Psoas muscle (tissue), 8 donors: Measurements from ENCODE around the gene RPS17. TPM values are rescaled to one million over a fixed set of nuclear protein-coding genes. Genes with fewer than 3 reads are reported as not detected.
"Not testable (repeated sequence)": the region's sequence is repeated elsewhere in the genome, so short reads cannot be mapped to it uniquely, and the experiment has no call there.

Experiments used
- ATAC-seq, 4 donors: fragments of 200-7000 bp; cut with Tn5 transposase; one replicate each; pipeline ENCODE4 v1.9.1; 2020; ENCODE audit warnings: moderate library complexity in 3 of 4, mild to moderate bottlenecking in 2 of 4
- DNase-seq, 2 donors: peaks; one replicate each; pipeline ENCODE4 v3.0.0-alpha.2; 2020
- H3K27ac ChIP-seq: fragments of 200-600 bp; one replicate; pipeline ENCODE4 v1.8.0; 2022
- H3K27me3 ChIP-seq, 3 donors: fragments of 200-600 bp in 1 of 3; one replicate each; pipeline versions ENCODE4 v1.6.1 to v1.8.0; 2013 to 2022; ENCODE audit warnings: low read length in 2 of 3, mild to moderate bottlenecking in 2 of 3, moderate library complexity in 1 of 3; ENCODE audit not compliant: insufficient read depth in 3 of 3
- H3K36me3 ChIP-seq, 2 donors: fragments of 200-600 bp in 1 of 2; one replicate each; pipeline versions ENCODE4 v1.6.1 to v1.8.0; 2013 to 2022; ENCODE audit warnings: low read depth in 1 of 2, mild to moderate bottlenecking in 1 of 2, moderate library complexity in 1 of 2; ENCODE audit not compliant: insufficient read depth in 1 of 2
- H3K4me1 ChIP-seq: fragments of 200-600 bp; one replicate; pipeline ENCODE4 v1.8.0; 2022
- H3K4me3 ChIP-seq: fragments of 200-600 bp; one replicate; pipeline ENCODE4 v1.8.0; 2022; ENCODE audit warnings: mild to moderate bottlenecking
- H3K9me3 ChIP-seq: fragments of 200-600 bp; one replicate; pipeline ENCODE4 v1.8.0; 2022
- CTCF ChIP-seq: fragments of 200-600 bp; IDR thresholded peaks from one replicate; pipeline ENCODE4 v1.8.0; 2022; ENCODE audit warnings: antibody characterized with exemption
- WGBS, 3 donors: extraction: QIAGEN DNeasy Blood & Tissue Kit; methylation state at CpG; one replicate each; pipeline versions ENCODE4 v1.1.6 to v1.1.7; 2013; 5-methylcytosine and 5-hydroxymethylcytosine counted together
- intact Hi-C, 2 donors: fragments of 100-400 bp; cut with DNase I; formaldehyde crosslinking; loops; one replicate each; pipeline versions ENCODE4 v1.11.0 to v1.14.2; 2022
- polyA plus RNA-seq, 3 donors: library from polyadenylated mRNA; stranded (reverse); fragments of 200-250 nt; gene quantifications; one replicate each; pipeline ENCODE4 v1.2.3, GENCODE V29; 2013
- total RNA-seq, 4 donors: library from RNA; stranded (reverse); fragmentation: NEBNext Ultra II Directional in 2 of 4; extraction: Animal tissue kit (Norgen Biotek cat#: 25700) in 2 of 4; gene quantifications; one replicate each; pipeline versions ENCODE4 v1.2.1 to v1.2.4, GENCODE V29; 2021 to 2023
- donor health status: healthy with polysubstance abuse.
- donor health status: DM: no; HTN: no; CAD: no; lungs with moderate emphysema.
- donor health status: Bipolar disorder and iron deficiency.
- donor health status: healthy.
- donor health status: DM: yes; HTN: yes; CAD: no.
- donor health status: DM: no; HTN: no; CAD: no.
- donor health status: DM: no; HTN: no; CAD: no.
- donor health status: DM: yes; HTN: yes; CAD: no.

The RPS17 gene
- total and polyA plus RNA-seq, 7 donors = 724 to 3,349 (median 1,041) TPM

GRCh38 chr15:82537351-82537908 lies 2.8 kb downstream of the RPS17 start:
- H3K9me3 ChIP-seq = no peaks in the 10 kb centered on the region
- intact Hi-C loops = loop anchor here in 1 of 2 donors (10.0 kb wide), 1 partner anchor 447 kb away; the partner anchor contains the start of gene RAMAC
- no peak for ATAC-seq
- H3K27ac ChIP-seq = peak overlapping the region; percentile 17
- H3K4me3 ChIP-seq = peak overlapping the region; percentile 4
- H3K36me3 ChIP-seq = peaks cover 20 to 65% of the 10 kb centered on the region in 2 donors
- peaks cover 21% of the 10 kb centered on the region for H3K4me1 ChIP-seq
- TF ChIP-seq CTCF = no peak
- no peaks in the 10 kb centered on the region for H3K27me3 ChIP-seq
- no peak for DNase-seq
- WGBS, 3 donors = 82 to 85% (median 84%) methylated on average over 4 of the region's 4 CpGs

GRCh38 chr15:82536409-82537350 lies 3.6 kb downstream of the RPS17 start:
- Histone ChIP-seq H3K9me3 (no peaks in the 10 kb centered on the region), H3K27ac (peak overlapping the region; percentile 23), H3K27me3 (no peaks in the 10 kb centered on the region), H3K4me3 (peak overlapping the region; percentile 4), H3K4me1 (peaks cover 21% of the 10 kb centered on the region), H3K36me3 (peaks cover 20 to 66% of the 10 kb centered on the region in 2 donors)
- intact Hi-C loops = loop anchor here in 1 of 2 donors (10.0 kb wide), 1 partner anchor 448 kb away; the partner anchor contains the start of gene RAMAC
- ATAC-seq = peak in 1 of 4 donors; percentile 53
- DNase-seq = no peak
- TF ChIP-seq CTCF = no peak
- 57 to 65% (median 59%) methylated on average over 11 of the region's 11 CpGs for WGBS, 3 donors

- no peak for DNase-seq
- peak in 1 of 4 donors; percentile 25 for ATAC-seq
- Histone ChIP-seq H3K27me3 (no peaks in the 10 kb centered on the region), H3K36me3 (peaks cover 20 to 66% of the 10 kb centered on the region in 2 donors), H3K4me3 (no peak overlapping the region), H3K4me1 (peaks cover 21% of the 10 kb centered on the region), H3K27ac (peak overlapping the region; percentile 23), H3K9me3 (no peaks in the 10 kb centered on the region)
- 60 to 67% (median 64%) methylated on average over 9 of the region's 9 CpGs for WGBS, 3 donors
- intact Hi-C loops = loop anchor here in 1 of 2 donors (10.0 kb wide), 1 partner anchor 449 kb away; the partner anchor contains the start of gene RAMAC
- TF ChIP-seq CTCF = no peak
Observed at GRCh38 chr15:82535566-82536408, 4.5 kb downstream of the RPS17 start.

- H3K4me3 ChIP-seq, H3K27me3 ChIP-seq, H3K27ac ChIP-seq, ATAC-seq, DNase-seq, H3K9me3 ChIP-seq: not testable (repeated sequence)
- Histone ChIP-seq H3K36me3 (peaks cover 20 to 66% of the 10 kb centered on the region in 2 donors), H3K4me1 (peaks cover 21% of the 10 kb centered on the region)
- intact Hi-C loops = loop anchor here in 1 of 2 donors (10.0 kb wide), 1 partner anchor 450 kb away; the partner anchor contains the start of gene RAMAC
- 87 to 95% (median 88%) methylated on average over 5 of the region's 5 CpGs for WGBS, 3 donors
Observed at GRCh38 chr15:82535151-82535550, 5.1 kb downstream of the RPS17 start.

GRCh38 chr15:82534457-82534861 lies 5.8 kb downstream of the RPS17 start:
- ATAC-seq, H3K27ac ChIP-seq, H3K27me3 ChIP-seq, H3K9me3 ChIP-seq, DNase-seq, H3K4me3 ChIP-seq: not testable (repeated sequence)
- Histone ChIP-seq H3K4me1 (peaks cover 21% of the 10 kb centered on the region), H3K36me3 (peaks cover 20 to 66% of the 10 kb centered on the region in 2 donors)
- WGBS, 3 donors = 97 to 99% (median 99%) methylated on average over 3 of the region's 3 CpGs
- intact Hi-C loops = loop anchor here in 1 of 2 donors (10.0 kb wide), 1 partner anchor 450 kb away; the partner anchor contains the start of gene RAMAC
